GM18909 (cell line): ENCODE measurements around the gene CRACR2A.

Experiments
- ATAC-seq: cut with Tn5 transposase; IDR thresholded peaks from one replicate; pipeline ENCODE4 v1.9.1; 2021; ENCODE audit warnings: mild to moderate bottlenecking; ENCODE audit not compliant: unreplicated experiment, poor library complexity

The CRACR2A gene

GRCh38 chr12:3727354-3727753 lies 25.6 kb downstream of the CRACR2A start:
- ATAC-seq: no peak

- ATAC-seq: no peak
These were observed 26.5 kb downstream of the CRACR2A start for GRCh38 chr12:3726456-3726855.

- ATAC-seq: no peak
These were observed 27.4 kb downstream of the CRACR2A start for GRCh38 chr12:3725388-3726115.

- no peak for ATAC-seq
These were observed 28.7 kb downstream of the CRACR2A start for GRCh38 chr12:3723916-3724805.

GRCh38 chr12:3722368-3722767 lies 30.5 kb downstream of the CRACR2A start:
- ATAC-seq: no peak

- ATAC-seq: no peak
These were observed 32.1 kb downstream of the CRACR2A start for GRCh38 chr12:3720772-3721171.

GRCh38 chr12:3718100-3718499 lies 34.8 kb downstream of the CRACR2A start:
- ATAC-seq: no peak

- no peak for ATAC-seq
These were observed 35.5 kb downstream of the CRACR2A start for GRCh38 chr12:3717283-3717898.

GRCh38 chr12:3715999-3716398 lies 36.9 kb downstream of the CRACR2A start:
- no peak for ATAC-seq

GRCh38 chr12:3713947-3714346 lies 39.0 kb downstream of the CRACR2A start:
- no peak for ATAC-seq

- no peak for ATAC-seq
These were observed 39.4 kb downstream of the CRACR2A start for GRCh38 chr12:3713483-3713882.

- no peak for ATAC-seq
These were observed 40.5 kb downstream of the CRACR2A start for GRCh38 chr12:3712209-3712992.

GRCh38 chr12:3705354-3705675 lies 47.6 kb downstream of the CRACR2A start:
- no peak for ATAC-seq

GRCh38 chr12:3704512-3705353 lies 48.2 kb downstream of the CRACR2A start:
- ATAC-seq: peak; percentile 46

GRCh38 chr12:3700861-3701260 lies 52.0 kb downstream of the CRACR2A start:
- ATAC-seq: no peak

- ATAC-seq: no peak
These were observed 54.5 kb downstream of the CRACR2A start for GRCh38 chr12:3698218-3698974.

- no peak for ATAC-seq
These were observed 55.5 kb downstream of the CRACR2A start for GRCh38 chr12:3697311-3697870.

GRCh38 chr12:3694673-3695072 lies 58.2 kb downstream of the CRACR2A start:
- no peak for ATAC-seq
